A549 (cell line): ENCODE measurements around the gene DOK5. TPM values are rescaled to one million over a fixed set of nuclear protein-coding genes. Genes with fewer than 3 reads are reported as not detected.

Experiments used
- ATAC-seq, 2 experiments: fragments of 200-7000 bp in 1 of 2; fragments of >200 bp in 1 of 2; cut with Nextera tagmentation in 1 of 2; cut with Tn5 transposase in 1 of 2; 3 replicates each; pipeline versions ENCODE4 v1.8.0 to v1.9.1; 2018 to 2020; ENCODE audit warnings: mild to moderate bottlenecking in 1 of 2, moderate library complexity in 1 of 2
- CTCF ChIA-PET: fragments of 300-600 bp; sonication (Branson Sonifier 250); formaldehyde crosslinking; extraction: SDS; loops from one replicate; lab custom pipeline; 2021; ENCODE audit warnings: antibody characterized with exemption, inconsistent platforms; lab: Yijun Ruan, JAX
- POLR2A ChIA-PET: fragments of 350-600 bp; formaldehyde crosslinking; extraction: SDS; loops from one replicate; lab custom pipeline; 2021; ENCODE audit warnings: antibody characterized with exemption, inconsistent platforms; lab: Yijun Ruan, JAX
- DNase-seq, 2 experiments: peaks; one replicate each; pipeline versions ENCODE4 v3.0.0 to v3.0.0-alpha.2; 2011 to 2016; ENCODE audit warnings: low read depth in 1 of 2, low spot score in 1 of 2
- FAIRE-seq: peaks from 2 replicates; lab custom pipeline; 2011; peaks lifted over from hg19 to GRCh38; lab: Jason Lieb, UNC
- H3K27ac ChIP-seq, 2 experiments: fragments of >200 bp; sonication (Bioruptor Twin); formaldehyde crosslinking; 3 replicates each; pipeline ENCODE4 v1.5.1; 2016 to 2017
- H3K4me1 ChIP-seq: fragments of >200 bp; sonication (Bioruptor Twin); formaldehyde crosslinking; 3 replicates; pipeline ENCODE4 v1.6.1; 2016
- H3K4me2 ChIP-seq: fragments of >200 bp; sonication (Bioruptor Twin); formaldehyde crosslinking; 3 replicates; pipeline ENCODE4 v1.6.1; 2016
- H3K4me3 ChIP-seq: fragments of >200 bp; sonication (Bioruptor Twin); formaldehyde crosslinking; 3 replicates; pipeline ENCODE4 v1.5.1; 2016
- H3K9me3 ChIP-seq: fragments of >200 bp; sonication (Bioruptor Twin); formaldehyde crosslinking; 3 replicates; pipeline ENCODE4 v1.6.1; 2016
- ESRRA ChIP-seq: fragments of 150-350 bp; IDR thresholded peaks from 2 replicates; pipeline ENCODE4 v1.6.1; 2014; ENCODE audit warnings: mild to moderate bottlenecking, low read length, borderline replicate concordance
- FOSL2 ChIP-seq, 2 experiments: fragments of 450-650 bp in 1 of 2; fragments of >200 bp in 1 of 2; sonication (Bioruptor Twin) in 1 of 2; formaldehyde crosslinking; IDR thresholded peaks; 2 replicates each; pipeline versions ENCODE4 v1.5.0 to v1.6.1; 2016 to 2020; ENCODE audit warnings: mild to moderate bottlenecking in 1 of 2, moderate library complexity in 1 of 2
- HOXB13 ChIP-seq: fragments of 250-450 bp; sonication (Bioruptor Pico); IDR thresholded peaks from 2 replicates; pipeline ENCODE4 v1.5.0; 2020; ENCODE audit warnings: low read depth, mild to moderate bottlenecking, moderate library complexity
- HOXB5 ChIP-seq: fragments of 250-450 bp; sonication (Bioruptor Pico); IDR thresholded peaks from 2 replicates; pipeline ENCODE4 v1.5.0; 2020; ENCODE audit warnings: mild to moderate bottlenecking, moderate library complexity
- JUNB ChIP-seq: fragments of >200 bp; sonication (Bioruptor Twin); formaldehyde crosslinking; IDR thresholded peaks from 2 replicates; pipeline ENCODE4 v1.6.1; 2016
- KDM1A ChIP-seq: fragments of 200-600 bp; sonication (generic); IDR thresholded peaks from 2 replicates; pipeline ENCODE4 v1.6.1; 2016; ENCODE audit warnings: low read depth, mild to moderate bottlenecking
- PHF8 ChIP-seq: fragments of 200-600 bp; sonication (generic); IDR thresholded peaks from 2 replicates; pipeline ENCODE4 v1.6.1; 2016; ENCODE audit warnings: low read depth, mild to moderate bottlenecking, antibody characterized with exemption, moderate library complexity, borderline replicate concordance
- RFX5 ChIP-seq: fragments of 450-650 bp; IDR thresholded peaks from 2 replicates; pipeline ENCODE4 v1.7.1; 2014; ENCODE audit warnings: antibody characterized with exemption, mild to moderate bottlenecking, moderate library complexity
- SREBF2 ChIP-seq: fragments of 450-650 bp; IDR thresholded peaks from 2 replicates; pipeline ENCODE4 v1.6.1; 2014; ENCODE audit warnings: mild to moderate bottlenecking, moderate library complexity
- TFCP2L1 ChIP-seq: fragments of 250-450 bp; sonication (Bioruptor Pico); IDR thresholded peaks from 2 replicates; pipeline ENCODE4 v1.5.0; 2021; ENCODE audit warnings: mild to moderate bottlenecking
- TP53 ChIP-seq: fragments of 250-450 bp; sonication (Bioruptor Pico); IDR thresholded peaks from 2 replicates; pipeline ENCODE4 v1.5.0; 2021; ENCODE audit warnings: mild to moderate bottlenecking, moderate library complexity
- WGBS: methylation state at CpG from one replicate; pipeline ENCODE4 v1.1.6; 2017; ENCODE audit errors: missing lambda C conversion rate; 5-methylcytosine and 5-hydroxymethylcytosine counted together
- polyA plus RNA-seq, 4 experiments: library from polyadenylated mRNA; depleted of rRNA in 3 of 4; stranded (reverse); fragments of >200 nt; fragmentation: RNase III in 1 of 4; extraction: RNeasy Plus Mini Kit Qiagen cat#74134 plus additional on column Dnase treatment in 1 of 4; gene quantifications; 2 replicates in 3 of 4; 3 replicates in 1 of 4; pipeline ENCODE4 v1.2.3, GENCODE V29; 2011 to 2017
- TF ChIP-seq, protein P1 (sequence below): fragments of >200 bp; sonication (Bioruptor Twin); formaldehyde crosslinking; IDR thresholded peaks from 3 replicates; pipeline ENCODE4 v1.6.1; 2016
- TF ChIP-seq, protein P2 (sequence below): fragments of >200 bp; sonication (Bioruptor Twin); formaldehyde crosslinking; IDR thresholded peaks from 3 replicates; pipeline ENCODE4 v1.5.1; 2016
- TF ChIP-seq, protein P3 (sequence below): IDR thresholded peaks from 2 replicates; pipeline ENCODE4 v1.6.1; 2012
- TF ChIP-seq, protein P4 (sequence below): IDR thresholded peaks from 2 replicates; pipeline ENCODE4 v1.6.1; 2012; ENCODE audit warnings: low read depth, borderline replicate concordance
- TF ChIP-seq, protein P5 (sequence below): fragments of 200-600 bp; sonication (generic); IDR thresholded peaks from 2 replicates; pipeline ENCODE4 v1.6.1; 2016; ENCODE audit warnings: antibody characterized with exemption, mild to moderate bottlenecking, moderate library complexity

DOK5 gene
- polyA plus RNA-seq, 2 of the 4 experiments (the other 2 are of a cell fraction) = not detected

DNA sequence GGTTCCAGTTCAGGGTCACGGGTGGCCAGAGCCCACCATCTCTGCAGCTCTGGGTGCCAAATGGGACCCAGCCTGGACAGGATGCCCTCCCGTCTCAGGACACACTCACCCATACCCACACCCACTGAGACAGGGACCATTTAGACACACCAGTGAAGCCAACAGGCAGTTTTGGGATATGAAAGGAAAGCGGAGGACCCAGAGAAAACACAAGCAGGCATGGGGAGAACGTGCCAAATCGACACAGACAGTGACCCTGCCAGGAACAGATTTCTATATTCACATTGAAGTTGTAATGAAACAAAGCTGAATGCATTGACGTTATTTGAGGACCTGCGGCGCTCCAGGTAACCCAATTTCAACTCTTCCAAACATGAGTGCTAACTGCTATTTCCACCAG is 164.5 kb downstream of the DOK5 start (continued):
- TF ChIP-seq, protein P1, sequence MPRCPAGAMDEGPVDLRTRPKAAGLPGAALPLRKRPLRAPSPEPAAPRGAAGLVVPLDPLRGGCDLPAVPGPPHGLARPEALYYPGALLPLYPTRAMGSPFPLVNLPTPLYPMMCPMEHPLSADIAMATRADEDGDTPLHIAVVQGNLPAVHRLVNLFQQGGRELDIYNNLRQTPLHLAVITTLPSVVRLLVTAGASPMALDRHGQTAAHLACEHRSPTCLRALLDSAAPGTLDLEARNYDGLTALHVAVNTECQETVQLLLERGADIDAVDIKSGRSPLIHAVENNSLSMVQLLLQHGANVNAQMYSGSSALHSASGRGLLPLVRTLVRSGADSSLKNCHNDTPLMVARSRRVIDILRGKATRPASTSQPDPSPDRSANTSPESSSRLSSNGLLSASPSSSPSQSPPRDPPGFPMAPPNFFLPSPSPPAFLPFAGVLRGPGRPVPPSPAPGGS = no peak
- no peak for TF ChIP-seq PHF8

DNA sequence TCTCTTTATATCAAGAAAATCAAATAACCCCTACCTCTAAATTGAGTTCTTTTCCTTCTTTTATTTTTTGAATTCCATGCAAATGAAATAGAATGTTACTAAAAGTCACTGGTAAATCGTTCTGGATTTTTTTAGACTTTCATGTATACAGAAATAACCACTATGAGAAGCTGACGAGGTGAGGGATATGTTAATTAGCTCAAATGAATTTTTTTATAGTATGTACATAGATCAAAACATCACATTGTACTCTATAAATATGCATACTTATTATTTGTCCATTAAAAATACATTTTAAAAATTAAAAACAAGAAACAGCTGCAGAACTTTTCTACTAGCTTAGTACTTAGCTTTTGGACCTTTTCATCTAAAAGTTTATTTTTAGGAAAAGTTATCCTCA is 165.4 kb downstream of the DOK5 start:
- 7% methylated on average over 2 of the region's 2 CpGs for WGBS
- FAIRE-seq (no peak), ATAC-seq (no peak), DNase-seq (no peak)
- Histone ChIP-seq H3K27ac (no peak overlapping the region), H3K4me1 (peaks cover 5% of the 10 kb centered on the region; the same call in 2 of the 3 replicates), H3K9me3 (no peaks in the 10 kb centered on the region), H3K4me3 (no peak overlapping the region), H3K4me2 (no peak overlapping the region)
- CTCF ChIA-PET = interaction anchor here (0.5 to 0.8 kb wide), 2 partner anchors 17 to 826 kb away, joined by 3 read pairs; no protein-coding TSS in a partner anchor
- TF ChIP-seq, protein P2, sequence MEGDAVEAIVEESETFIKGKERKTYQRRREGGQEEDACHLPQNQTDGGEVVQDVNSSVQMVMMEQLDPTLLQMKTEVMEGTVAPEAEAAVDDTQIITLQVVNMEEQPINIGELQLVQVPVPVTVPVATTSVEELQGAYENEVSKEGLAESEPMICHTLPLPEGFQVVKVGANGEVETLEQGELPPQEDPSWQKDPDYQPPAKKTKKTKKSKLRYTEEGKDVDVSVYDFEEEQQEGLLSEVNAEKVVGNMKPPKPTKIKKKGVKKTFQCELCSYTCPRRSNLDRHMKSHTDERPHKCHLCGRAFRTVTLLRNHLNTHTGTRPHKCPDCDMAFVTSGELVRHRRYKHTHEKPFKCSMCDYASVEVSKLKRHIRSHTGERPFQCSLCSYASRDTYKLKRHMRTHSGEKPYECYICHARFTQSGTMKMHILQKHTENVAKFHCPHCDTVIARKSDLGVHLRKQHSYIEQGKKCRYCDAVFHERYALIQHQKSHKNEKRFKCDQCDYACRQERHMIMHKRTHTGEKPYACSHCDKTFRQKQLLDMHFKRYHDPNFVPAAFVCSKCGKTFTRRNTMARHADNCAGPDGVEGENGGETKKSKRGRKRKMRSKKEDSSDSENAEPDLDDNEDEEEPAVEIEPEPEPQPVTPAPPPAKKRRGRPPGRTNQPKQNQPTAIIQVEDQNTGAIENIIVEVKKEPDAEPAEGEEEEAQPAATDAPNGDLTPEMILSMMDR = no peak
- TF ChIP-seq ESRRA (no peak), RFX5 (no peak), FOSL2 (IDR thresholded peaks at IDR 0.05) (no peak), FOSL2 (CRISPR knock-in tag; IDR thresholded peaks at IDR 0.05) (no peak), SREBF2 (no peak), JUNB (no peak), HOXB13 (CRISPR knock-in tag) (no peak), TFCP2L1 (CRISPR knock-in tag) (no peak), HOXB5 (CRISPR knock-in tag) (no peak), TP53 (CRISPR knock-in tag) (no peak), KDM1A (no peak)
- TF ChIP-seq, protein P3, sequence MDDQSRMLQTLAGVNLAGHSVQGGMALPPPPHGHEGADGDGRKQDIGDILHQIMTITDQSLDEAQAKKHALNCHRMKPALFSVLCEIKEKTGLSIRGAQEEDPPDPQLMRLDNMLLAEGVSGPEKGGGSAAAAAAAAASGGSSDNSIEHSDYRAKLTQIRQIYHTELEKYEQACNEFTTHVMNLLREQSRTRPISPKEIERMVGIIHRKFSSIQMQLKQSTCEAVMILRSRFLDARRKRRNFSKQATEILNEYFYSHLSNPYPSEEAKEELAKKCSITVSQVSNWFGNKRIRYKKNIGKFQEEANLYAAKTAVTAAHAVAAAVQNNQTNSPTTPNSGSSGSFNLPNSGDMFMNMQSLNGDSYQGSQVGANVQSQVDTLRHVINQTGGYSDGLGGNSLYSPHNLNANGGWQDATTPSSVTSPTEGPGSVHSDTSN = no peak
- TF ChIP-seq, protein P4, sequence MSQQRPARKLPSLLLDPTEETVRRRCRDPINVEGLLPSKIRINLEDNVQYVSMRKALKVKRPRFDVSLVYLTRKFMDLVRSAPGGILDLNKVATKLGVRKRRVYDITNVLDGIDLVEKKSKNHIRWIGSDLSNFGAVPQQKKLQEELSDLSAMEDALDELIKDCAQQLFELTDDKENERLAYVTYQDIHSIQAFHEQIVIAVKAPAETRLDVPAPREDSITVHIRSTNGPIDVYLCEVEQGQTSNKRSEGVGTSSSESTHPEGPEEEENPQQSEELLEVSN = no peak
- TF ChIP-seq, protein P5, sequence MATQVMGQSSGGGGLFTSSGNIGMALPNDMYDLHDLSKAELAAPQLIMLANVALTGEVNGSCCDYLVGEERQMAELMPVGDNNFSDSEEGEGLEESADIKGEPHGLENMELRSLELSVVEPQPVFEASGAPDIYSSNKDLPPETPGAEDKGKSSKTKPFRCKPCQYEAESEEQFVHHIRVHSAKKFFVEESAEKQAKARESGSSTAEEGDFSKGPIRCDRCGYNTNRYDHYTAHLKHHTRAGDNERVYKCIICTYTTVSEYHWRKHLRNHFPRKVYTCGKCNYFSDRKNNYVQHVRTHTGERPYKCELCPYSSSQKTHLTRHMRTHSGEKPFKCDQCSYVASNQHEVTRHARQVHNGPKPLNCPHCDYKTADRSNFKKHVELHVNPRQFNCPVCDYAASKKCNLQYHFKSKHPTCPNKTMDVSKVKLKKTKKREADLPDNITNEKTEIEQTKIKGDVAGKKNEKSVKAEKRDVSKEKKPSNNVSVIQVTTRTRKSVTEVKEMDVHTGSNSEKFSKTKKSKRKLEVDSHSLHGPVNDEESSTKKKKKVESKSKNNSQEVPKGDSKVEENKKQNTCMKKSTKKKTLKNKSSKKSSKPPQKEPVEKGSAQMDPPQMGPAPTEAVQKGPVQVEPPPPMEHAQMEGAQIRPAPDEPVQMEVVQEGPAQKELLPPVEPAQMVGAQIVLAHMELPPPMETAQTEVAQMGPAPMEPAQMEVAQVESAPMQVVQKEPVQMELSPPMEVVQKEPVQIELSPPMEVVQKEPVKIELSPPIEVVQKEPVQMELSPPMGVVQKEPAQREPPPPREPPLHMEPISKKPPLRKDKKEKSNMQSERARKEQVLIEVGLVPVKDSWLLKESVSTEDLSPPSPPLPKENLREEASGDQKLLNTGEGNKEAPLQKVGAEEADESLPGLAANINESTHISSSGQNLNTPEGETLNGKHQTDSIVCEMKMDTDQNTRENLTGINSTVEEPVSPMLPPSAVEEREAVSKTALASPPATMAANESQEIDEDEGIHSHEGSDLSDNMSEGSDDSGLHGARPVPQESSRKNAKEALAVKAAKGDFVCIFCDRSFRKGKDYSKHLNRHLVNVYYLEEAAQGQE = no peak
- POLR2A ChIA-PET = no interaction called here
